H1 (cell line): ENCODE measurements around the gene FAM170A. TPM values are rescaled to one million over a fixed set of nuclear protein-coding genes. Genes with fewer than 3 reads are reported as not detected.

Experiments
- CTCF ChIA-PET: fragments of 300-600 bp; sonication (Branson Sonifier 250); formaldehyde crosslinking; loops from one replicate; lab custom pipeline; 2021; ENCODE audit not compliant: partially characterized antibody; lab: Charles Lee
- POLR2A ChIA-PET: fragments of 300-600 bp; sonication (Branson Sonifier 250); formaldehyde crosslinking; loops from one replicate; lab custom pipeline; 2021; ENCODE audit warnings: inconsistent platforms; ENCODE audit not compliant: partially characterized antibody; lab: Charles Lee
- DNase-seq, 2 experiments: peaks; one replicate each; pipeline versions ENCODE4 v3.0.0 to v3.0.0-alpha.2; 2010 to 2022; ENCODE audit warnings: low spot score in 2 of 2, low read depth in 1 of 2, mixed read lengths in 1 of 2
- FAIRE-seq: peaks from 2 replicates; lab custom pipeline; 2011; peaks lifted over from hg19 to GRCh38; lab: Jason Lieb, UNC
- H2AFZ ChIP-seq: 2 replicates; pipeline ENCODE4 v1.8.1; 2012; ENCODE audit warnings: low read length, inconsistent platforms
- H2AK5ac ChIP-seq: 2 replicates; pipeline ENCODE4 v1.6.1; 2013; ENCODE audit warnings: low read depth, low read length
- H2BK120ac ChIP-seq: replicated peaks from 2 replicates; pipeline ENCODE3; 2013; ENCODE audit warnings: low read depth, low read length, inconsistent platforms
- H2BK12ac ChIP-seq: 2 replicates; pipeline ENCODE4 v1.6.1; 2013; ENCODE audit warnings: low read depth, low read length
- H2BK15ac ChIP-seq: 2 replicates; pipeline ENCODE4 v1.6.1; 2013; ENCODE audit warnings: low read length
- H2BK20ac ChIP-seq: 2 replicates; pipeline ENCODE4 v1.6.1; 2013; ENCODE audit warnings: low read length
- H2BK5ac ChIP-seq: 2 replicates; pipeline ENCODE4 v1.6.1; 2013; ENCODE audit warnings: low read depth, low read length
- H3K14ac ChIP-seq: 2 replicates; pipeline ENCODE4 v1.6.1; 2013; ENCODE audit warnings: inconsistent platforms; ENCODE audit not compliant: insufficient read length
- H3K18ac ChIP-seq: 2 replicates; pipeline ENCODE4 v1.6.1; 2013; ENCODE audit warnings: low read length; ENCODE audit errors: extremely low read depth
- H3K23ac ChIP-seq: 2 replicates; pipeline ENCODE4 v1.6.1; 2013; ENCODE audit warnings: inconsistent platforms; ENCODE audit not compliant: insufficient read length
- H3K23me2 ChIP-seq: 2 replicates; pipeline ENCODE4 v1.6.1; 2013; ENCODE audit warnings: low read depth, low read length
- H3K27ac ChIP-seq: 2 replicates; pipeline ENCODE4 v1.6.1; 2011; ENCODE audit warnings: low read depth, low read length, inconsistent platforms
- H3K27me3 ChIP-seq, 4 experiments: replicated peaks in 1 of 4; 1 replicate in 1 of 4; 2 replicates in 3 of 4; pipeline versions ENCODE4 v1.6.1 to v1.8.1; 2011 to 2013; ENCODE audit warnings: low read length in 3 of 4, mild to moderate bottlenecking in 3 of 4, inconsistent platforms in 2 of 4, mixed read lengths in 2 of 4, moderate library complexity in 1 of 4; ENCODE audit not compliant: control insufficient read depth in 3 of 4, insufficient read depth in 3 of 4; ENCODE audit errors: extremely low read depth in 1 of 4
- H3K36me3 ChIP-seq, 4 experiments: 2 replicates each; pipeline versions ENCODE4 v1.6.1 to v1.8.1; 2011 to 2013; ENCODE audit warnings: mild to moderate bottlenecking in 4 of 4, low read length in 3 of 4, moderate library complexity in 2 of 4, control low read depth in 1 of 4, inconsistent platforms in 1 of 4; ENCODE audit not compliant: insufficient read depth in 4 of 4, control insufficient read depth in 2 of 4
- H3K4ac ChIP-seq: replicated peaks from 2 replicates; pipeline ENCODE3; 2013; ENCODE audit warnings: low read length, low read depth, mixed read lengths, inconsistent platforms; ENCODE audit not compliant: insufficient read length
- H3K4me1 ChIP-seq, 4 experiments: replicated peaks in 1 of 4; 1 replicate in 1 of 4; 2 replicates in 3 of 4; pipeline versions ENCODE4 v1.6.1 to v1.8.1; 2011 to 2013; ENCODE audit warnings: low read length in 3 of 4, inconsistent platforms in 2 of 4, mixed read lengths in 1 of 4; ENCODE audit not compliant: insufficient read depth in 4 of 4, control insufficient read depth in 3 of 4
- H3K4me2 ChIP-seq, 2 experiments: 2 replicates each; pipeline versions ENCODE4 v1.6.1 to v1.8.1; 2011 to 2013; ENCODE audit warnings: low read depth in 2 of 2, low read length in 2 of 2, control low read depth in 1 of 2, inconsistent platforms in 1 of 2, mild to moderate bottlenecking in 1 of 2; ENCODE audit not compliant: insufficient read depth in 1 of 2
- H3K4me3 ChIP-seq, 4 experiments: fragments of 200-600, 300-600 bp in 1 of 4; sonication (generic), shearing (Covaris generic), sonication (Bioruptor Twin) in 1 of 4; 2 replicates each; pipeline versions ENCODE4 v1.5.1 to v1.8.1; 2011 to 2016; ENCODE audit warnings: low read length in 4 of 4, low read depth in 3 of 4, control low read depth in 2 of 4, inconsistent platforms in 2 of 4, mild to moderate bottlenecking in 2 of 4, mixed read lengths in 1 of 4, moderate library complexity in 1 of 4; ENCODE audit not compliant: insufficient read depth in 2 of 4; ENCODE audit errors: extremely low read depth in 1 of 4
- H3K56ac ChIP-seq: replicated peaks from 2 replicates; pipeline ENCODE3; 2013; ENCODE audit warnings: low read depth, mild to moderate bottlenecking, mixed read lengths, low read length, inconsistent platforms; ENCODE audit not compliant: insufficient read length
- H3K79me1 ChIP-seq: 2 replicates; pipeline ENCODE4 v1.6.1; 2013; ENCODE audit warnings: low read depth, low read length, control low read depth
- H3K79me2 ChIP-seq, 2 experiments: 2 replicates each; pipeline versions ENCODE4 v1.6.1 to v1.8.1; 2012 to 2013; ENCODE audit warnings: low read length in 2 of 2, mild to moderate bottlenecking in 2 of 2, inconsistent platforms in 1 of 2; ENCODE audit not compliant: insufficient read depth in 2 of 2, control insufficient read depth in 1 of 2
- H3K9ac ChIP-seq, 4 experiments: replicated peaks in 1 of 4; 1 replicate in 1 of 4; 2 replicates in 3 of 4; pipeline versions ENCODE4 v1.6.1 to v1.8.1; 2011 to 2013; ENCODE audit warnings: low read depth in 3 of 4, low read length in 3 of 4, control low read depth in 2 of 4, mild to moderate bottlenecking in 2 of 4, moderate library complexity in 2 of 4, inconsistent platforms in 1 of 4; ENCODE audit errors: extremely low read depth in 1 of 4
- H3K9me3 ChIP-seq, 2 experiments: 2 replicates each; pipeline versions ENCODE4 v1.6.1 to v1.8.1; 2012 to 2013; ENCODE audit warnings: mild to moderate bottlenecking in 2 of 2, moderate library complexity in 2 of 2, control low read depth in 1 of 2, inconsistent platforms in 1 of 2, low read depth in 1 of 2, low read length in 1 of 2, mixed read lengths in 1 of 2; ENCODE audit not compliant: insufficient read depth in 2 of 2
- H4K20me1 ChIP-seq, 2 experiments: replicated peaks in 1 of 2; 2 replicates each; pipeline versions ENCODE3 to v1.8.1; 2011 to 2013; ENCODE audit warnings: inconsistent platforms in 2 of 2, low read length in 2 of 2, mild to moderate bottlenecking in 1 of 2; ENCODE audit not compliant: insufficient read depth in 2 of 2, control insufficient read depth in 1 of 2
- H4K5ac ChIP-seq: 2 replicates; pipeline ENCODE4 v1.6.1; 2013; ENCODE audit warnings: low read length, low read depth, mixed read lengths, inconsistent platforms; ENCODE audit not compliant: insufficient read length
- H4K8ac ChIP-seq: 2 replicates; pipeline ENCODE4 v1.8.0; 2013; ENCODE audit warnings: mild to moderate bottlenecking, moderate library complexity, low read length, inconsistent platforms; ENCODE audit not compliant: insufficient read depth; ENCODE audit errors: extremely low read depth
- H4K91ac ChIP-seq: replicated peaks from 2 replicates; pipeline ENCODE3; 2013; ENCODE audit warnings: low read length, mixed read lengths, inconsistent platforms; ENCODE audit not compliant: insufficient read length
- CEBPB ChIP-seq: IDR thresholded peaks from 2 replicates; pipeline ENCODE4 v1.6.1; 2012; ENCODE audit warnings: low read depth, low read length
- GABPA ChIP-seq: IDR thresholded peaks from 2 replicates; pipeline ENCODE4 v1.6.1; 2011; ENCODE audit warnings: mild to moderate bottlenecking, low read length, moderate library complexity, borderline replicate concordance; ENCODE audit not compliant: insufficient read depth
- JUN ChIP-seq: IDR thresholded peaks from 2 replicates; pipeline ENCODE4 v1.6.1; 2011; ENCODE audit warnings: low read depth, mild to moderate bottlenecking, improper control_type of control experiment, low read length
- WGBS, 2 experiments: shearing (Covaris generic) in 1 of 2; methylation state at CpG; one replicate each; pipeline versions ENCODE4 v1.1.6 to v1.1.7; 2013 to 2015; ENCODE audit warnings: low lambda C conversion rate in 2 of 2, mixed read lengths in 2 of 2, inconsistent platforms in 1 of 2, low coverage in 1 of 2, missing lambda C conversion rate in 1 of 2; ENCODE audit not compliant: insufficient replicate concordance in 2 of 2, insufficient coverage in 1 of 2, insufficient read length in 1 of 2; ENCODE audit errors: extremely low coverage in 1 of 2, missing lambda C conversion rate in 1 of 2; 5-methylcytosine and 5-hydroxymethylcytosine counted together
- polyA plus RNA-seq, 7 experiments: library from polyadenylated mRNA; depleted of rRNA in 3 of 7; stranded (reverse) in 5 of 7; unstranded in 2 of 7; fragments of >200 nt in 5 of 7; fragments of 200-250 nt in 2 of 7; gene quantifications; 1 replicate in 5 of 7; 2 replicates in 1 of 7; 4 replicates in 1 of 7; pipeline versions ENCODE4 v1.2.1 to v1.2.3, GENCODE V29; 2011 to 2013; ENCODE audit warnings: missing spikeins in 2 of 7, mixed read lengths in 2 of 7
- total RNA-seq: library from RNA; stranded (reverse); fragmentation: NEBNext Ultra II Directional; extraction: Animal tissue kit (Norgen Biotek cat#: 25700); gene quantifications from 2 replicates; pipeline ENCODE4 v1.2.1, GENCODE V29; 2021

Gene FAM170A
- total and polyA plus RNA-seq, 2 of the 8 experiments (the other 6 are each of a cell fraction or from before 2014, with no cell fraction given): not detected

GRCh38 chr5:119614838-119615237, 14.5 kb upstream of the FAM170A start:
- no peak overlapping the region for H3K18ac ChIP-seq
- CTCF ChIA-PET: no interaction called here
- POLR2A ChIA-PET: no interaction called here
- TF ChIP-seq CEBPB (0 out of 2 replicates have a peak, but pooled peaks have one; percentile 13), GABPA (no peak), JUN (no peak)

More at GRCh38 chr5:119614838-119615237, 14.5 kb upstream of the FAM170A start:
- Histone ChIP-seq H2BK120ac (no peak overlapping the region), H4K5ac (no peak overlapping the region), H2BK20ac (no peak overlapping the region), H3K4me1 (peaks cover 0 to 6% (median 2%) of the 10 kb centered on the region in 4 experiments; a peak in 2 of 7 replicates), H3K79me1 (no peaks in the 10 kb centered on the region), H3K4ac (no peak overlapping the region), H3K79me2 (no peaks in the 10 kb centered on the region), H3K27me3 (no peaks in the 10 kb centered on the region), H2AK5ac (no peak overlapping the region), H3K23me2 (no peaks in the 10 kb centered on the region), H3K4me2 (no peak overlapping the region), H2AFZ (no peak overlapping the region), H3K27ac (no peak overlapping the region), H2BK15ac (no peak overlapping the region), H3K4me3 (no peak overlapping the region), H3K56ac (no peak overlapping the region), H3K23ac (no peak overlapping the region), H2BK5ac (no peak overlapping the region), H2BK12ac (no peak overlapping the region), H4K91ac (no peak overlapping the region), H3K9ac (no peak overlapping the region), H4K20me1 (no peaks in the 10 kb centered on the region), H4K8ac (no peak overlapping the region), H3K9me3 (no peaks in the 10 kb centered on the region), H3K36me3 (no peaks in the 10 kb centered on the region), H3K14ac (no peak overlapping the region)
- WGBS, 2 experiments: 84% methylated on average over 2 of the region's 2 CpGs; no CpG with 5 or more reads in 1 of the 2 experiments
- DNase-seq (no peak), FAIRE-seq (no peak)
